Choroid plexus epithelial cell (primary cell): ENCODE data around the gene KIF1B.
A peak's percentile ranks its signal among the peaks of the same experiment; 100 is the strongest.
"Not testable (repeated sequence)": the region's sequence is repeated elsewhere in the genome, so short reads cannot be mapped to it uniquely, and the experiment has no call there.

Experiments
- DNase-seq: peaks from one replicate; pipeline ENCODE4 v3.0.0-alpha.2; 2010; ENCODE audit warnings: low read depth
- H3K4me3 ChIP-seq: 2 replicates; pipeline ENCODE4 v1.5.1; 2011; ENCODE audit warnings: low read depth, mild to moderate bottlenecking, control low read depth, low read length, moderate library complexity
- TF ChIP-seq, protein P1 (sequence below): conservative IDR thresholded peaks from 2 replicates; pipeline ENCODE4 v1.5.1; 2011; ENCODE audit warnings: low read depth, mild to moderate bottlenecking, control low read depth, inconsistent platforms, low read length, moderate library complexity

Gene KIF1B

DNA sequence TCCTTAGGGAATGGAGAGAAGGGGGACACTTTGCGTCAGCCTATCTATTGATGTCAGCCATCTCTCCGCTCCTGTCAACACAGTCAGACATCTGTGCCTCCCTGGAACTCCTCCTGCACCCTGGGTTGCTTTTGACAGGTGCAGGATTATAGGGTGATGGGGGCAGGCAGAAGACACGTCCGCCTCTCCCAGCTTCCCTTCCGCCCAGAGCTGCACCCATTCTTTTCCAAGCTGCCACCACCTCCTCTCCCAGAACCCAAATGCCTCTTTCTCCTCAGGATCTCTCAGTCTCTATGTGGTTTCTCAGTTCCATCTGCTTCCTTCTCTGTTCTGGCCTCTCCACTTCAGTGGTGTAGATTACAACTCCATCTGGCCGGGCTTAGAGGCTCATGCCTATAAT lies 17.1 kb upstream of the KIF1B start:
- TF ChIP-seq, protein P1, sequence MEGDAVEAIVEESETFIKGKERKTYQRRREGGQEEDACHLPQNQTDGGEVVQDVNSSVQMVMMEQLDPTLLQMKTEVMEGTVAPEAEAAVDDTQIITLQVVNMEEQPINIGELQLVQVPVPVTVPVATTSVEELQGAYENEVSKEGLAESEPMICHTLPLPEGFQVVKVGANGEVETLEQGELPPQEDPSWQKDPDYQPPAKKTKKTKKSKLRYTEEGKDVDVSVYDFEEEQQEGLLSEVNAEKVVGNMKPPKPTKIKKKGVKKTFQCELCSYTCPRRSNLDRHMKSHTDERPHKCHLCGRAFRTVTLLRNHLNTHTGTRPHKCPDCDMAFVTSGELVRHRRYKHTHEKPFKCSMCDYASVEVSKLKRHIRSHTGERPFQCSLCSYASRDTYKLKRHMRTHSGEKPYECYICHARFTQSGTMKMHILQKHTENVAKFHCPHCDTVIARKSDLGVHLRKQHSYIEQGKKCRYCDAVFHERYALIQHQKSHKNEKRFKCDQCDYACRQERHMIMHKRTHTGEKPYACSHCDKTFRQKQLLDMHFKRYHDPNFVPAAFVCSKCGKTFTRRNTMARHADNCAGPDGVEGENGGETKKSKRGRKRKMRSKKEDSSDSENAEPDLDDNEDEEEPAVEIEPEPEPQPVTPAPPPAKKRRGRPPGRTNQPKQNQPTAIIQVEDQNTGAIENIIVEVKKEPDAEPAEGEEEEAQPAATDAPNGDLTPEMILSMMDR = no peak
- no peak overlapping the region for H3K4me3 ChIP-seq
- DNase-seq = no peak

DNA sequence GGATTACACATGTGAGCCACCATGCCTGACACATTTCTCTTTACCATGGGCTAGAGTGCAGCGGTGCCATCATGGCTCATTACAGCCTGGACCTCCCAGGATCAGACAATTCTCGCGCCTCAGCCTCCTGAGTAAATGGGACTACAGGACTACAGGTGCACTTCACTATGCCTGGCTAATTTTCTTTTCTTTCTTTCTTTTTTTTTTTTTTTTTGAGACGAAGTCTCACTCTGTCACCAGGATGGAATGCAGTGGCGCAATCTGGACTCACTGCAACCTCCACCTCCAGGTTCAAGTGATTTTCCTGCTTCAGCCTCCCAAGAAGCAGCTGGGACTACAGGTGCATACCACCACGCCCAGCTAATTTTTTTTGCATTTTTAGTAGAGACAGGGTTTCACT lies 14.8 kb upstream of the KIF1B start:
- TF ChIP-seq, protein P1 = no peak
- peak; percentile 61 for DNase-seq
- H3K4me3 ChIP-seq = no peak overlapping the region

DNA sequence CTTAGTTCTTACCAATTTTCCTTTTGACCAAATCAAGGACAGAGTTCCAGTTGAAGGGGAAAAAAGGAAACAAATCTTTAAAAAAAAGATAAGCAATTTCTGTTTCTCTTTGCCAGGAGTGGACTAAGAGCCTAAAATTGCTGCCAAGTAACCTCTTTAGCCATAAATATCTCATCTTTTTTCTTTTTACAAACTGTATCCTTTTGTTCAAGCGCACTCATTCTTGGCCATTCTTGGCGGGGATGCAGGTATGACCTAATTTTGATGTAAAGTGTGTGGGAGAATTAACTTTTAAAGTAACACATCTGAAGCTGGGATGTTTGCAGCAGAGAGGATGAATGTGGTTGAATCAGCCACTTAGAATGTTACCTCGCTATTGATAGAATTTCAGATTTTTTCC lies 13.4 kb upstream of the KIF1B start:
- H3K4me3 ChIP-seq = no peak overlapping the region
- TF ChIP-seq, protein P1 = no peak
- DNase-seq = no peak

DNA sequence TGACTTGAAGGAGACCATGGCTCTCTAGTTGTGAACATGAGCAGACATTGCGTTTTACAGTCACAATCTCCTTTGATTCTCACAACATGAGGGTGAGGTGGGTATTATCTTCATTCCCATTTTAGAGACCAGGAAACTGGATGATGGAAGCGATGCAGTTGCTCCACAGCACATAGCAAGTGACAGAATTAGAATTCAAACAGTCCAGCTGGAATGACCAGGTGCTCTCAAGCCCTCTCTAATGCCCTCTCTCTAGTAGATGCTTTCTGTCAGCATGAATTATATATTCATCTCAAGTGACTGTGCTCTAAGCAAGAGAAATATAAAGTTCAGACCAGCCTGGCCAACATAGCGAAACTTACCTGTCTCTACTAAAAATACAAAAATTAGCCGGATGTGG lies 9.8 kb upstream of the KIF1B start:
- TF ChIP-seq, protein P1 = no peak
- no peak for DNase-seq
- H3K4me3 ChIP-seq = no peak overlapping the region

DNA sequence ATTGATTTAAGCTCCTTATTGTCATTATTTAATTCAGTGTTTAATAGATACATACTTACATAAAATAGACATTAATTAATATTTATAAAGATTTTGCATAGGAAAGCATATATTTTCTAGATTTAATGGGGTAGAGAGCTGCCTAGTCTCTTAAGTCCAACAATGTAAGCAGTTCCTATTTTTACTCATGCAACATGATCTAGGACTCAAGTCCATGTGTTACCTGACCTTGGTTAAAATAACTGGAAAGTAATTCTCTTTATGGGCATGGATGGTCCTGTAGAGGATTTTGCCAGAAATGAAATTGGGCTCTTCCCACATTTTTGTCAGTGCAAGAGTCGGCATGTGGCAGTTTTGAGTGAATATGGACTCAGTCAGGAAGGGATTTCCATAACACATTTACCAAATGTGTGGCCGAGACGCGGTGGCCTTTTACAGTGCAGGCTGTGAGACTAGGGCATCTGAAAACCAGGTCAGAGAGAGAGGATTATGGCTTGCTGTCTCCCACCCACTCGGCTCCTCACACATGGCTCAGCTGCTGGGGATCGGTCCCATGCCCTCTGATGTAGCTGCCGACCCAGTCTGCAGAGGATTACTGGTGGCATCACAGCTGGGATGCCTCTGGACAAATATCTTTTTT lies 6.2 kb upstream of the KIF1B start:
- no peak for DNase-seq
- TF ChIP-seq, protein P1 = no peak
- no peak overlapping the region for H3K4me3 ChIP-seq

DNA sequence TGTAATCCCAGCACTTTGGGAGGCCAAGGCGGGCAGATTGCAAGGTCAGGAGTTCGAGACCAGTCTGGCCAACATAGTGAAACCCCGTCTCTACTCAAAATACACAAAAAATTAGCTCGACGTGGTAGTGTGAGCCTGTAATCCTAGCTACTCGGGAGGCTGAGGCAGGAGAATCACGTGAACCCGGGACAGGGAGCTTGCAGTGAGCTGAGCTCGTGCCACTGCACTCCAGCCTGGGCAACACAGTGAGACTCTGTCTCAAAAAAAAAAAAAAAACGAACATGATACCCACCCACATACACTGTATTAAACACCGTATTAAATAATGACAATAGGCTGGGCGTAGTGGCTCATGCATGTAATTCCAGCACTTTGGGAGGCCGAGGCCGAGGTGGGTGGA lies 5.2 kb upstream of the KIF1B start:
- not testable (repeated sequence) for H3K4me3 ChIP-seq, DNase-seq

DNA sequence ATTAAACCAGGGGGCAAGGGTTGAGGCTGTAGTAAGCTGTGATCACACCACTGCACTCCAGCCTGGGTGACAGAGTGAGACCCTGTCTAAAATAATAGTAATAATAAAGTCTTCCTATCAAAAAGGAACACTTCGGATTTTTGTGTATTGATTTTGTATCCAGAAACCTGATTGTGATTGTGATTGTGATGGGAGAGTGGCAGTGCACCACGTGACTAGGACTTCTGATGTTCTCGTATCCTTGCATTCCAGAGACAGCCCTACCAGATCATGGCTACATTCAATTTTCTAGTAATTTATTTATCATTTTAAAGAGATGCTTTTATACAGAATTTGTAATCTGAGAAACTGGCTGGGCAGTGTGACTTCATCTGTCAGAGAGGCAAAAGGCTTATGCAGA lies 2.6 kb upstream of the KIF1B start:
- DNase-seq = no peak
- TF ChIP-seq, protein P1 = no peak
- H3K4me3 ChIP-seq = no peak overlapping the region
